ENCODE measurements around the gene ELAVL4. TPM values are rescaled to one million over a fixed set of nuclear protein-coding genes. Genes with fewer than 3 reads are reported as not detected.

ELAVL4 gene
- total RNA-seq, 6 donors from 2014 or later: 0.10 to 0.20 TPM; not detected in 4

DNA sequence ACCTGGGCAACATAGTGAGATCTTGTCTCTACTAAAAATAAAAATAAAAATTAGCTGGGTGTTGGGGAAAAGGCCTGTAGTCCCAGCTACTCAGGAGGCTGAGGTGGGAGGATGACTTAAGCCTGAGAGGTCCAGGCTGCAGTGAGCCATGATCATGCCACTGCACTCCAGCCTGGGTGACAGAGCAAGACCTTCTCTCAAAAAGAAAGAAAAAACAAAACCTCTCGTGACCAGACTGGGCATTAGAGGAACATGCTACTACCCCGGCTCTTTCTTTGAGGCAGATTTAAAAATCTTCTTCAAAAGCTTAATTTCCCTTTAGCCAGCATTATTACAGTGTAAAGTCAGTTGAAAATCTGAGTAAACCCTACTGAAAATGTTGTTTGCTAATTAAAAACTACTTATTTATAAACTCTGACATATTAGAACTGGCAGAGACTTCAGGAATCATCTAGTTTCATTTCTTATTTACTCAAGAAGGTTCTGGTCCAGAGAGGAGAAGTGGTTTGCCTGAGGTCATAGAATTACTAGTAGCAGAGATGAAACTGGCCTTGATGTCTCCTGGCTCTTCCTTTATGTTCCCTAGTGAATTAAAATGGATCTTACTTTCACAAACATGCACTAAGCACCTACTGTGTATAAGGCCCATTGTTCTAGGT is 11.6 kb upstream of the ELAVL4 start:
- ATAC-seq (ENCODE audit: low FRiP score in 2 of 2) (no peak), DNase-seq (no peak)
- no peaks in the 10 kb centered on the region for H3K27me3 ChIP-seq
- H3K4me3 ChIP-seq: no peak overlapping the region
- WGBS, 2 donors: 62 to 79% methylated on average over 2 of the region's 2 CpGs
- no peaks in the 10 kb centered on the region for H3K4me1 ChIP-seq
- H3K27ac ChIP-seq: no peak overlapping the region
- no peaks in the 10 kb centered on the region for H3K36me3 ChIP-seq
- no peaks in the 10 kb centered on the region for H3K9me3 ChIP-seq
- TF ChIP-seq, protein P1, sequence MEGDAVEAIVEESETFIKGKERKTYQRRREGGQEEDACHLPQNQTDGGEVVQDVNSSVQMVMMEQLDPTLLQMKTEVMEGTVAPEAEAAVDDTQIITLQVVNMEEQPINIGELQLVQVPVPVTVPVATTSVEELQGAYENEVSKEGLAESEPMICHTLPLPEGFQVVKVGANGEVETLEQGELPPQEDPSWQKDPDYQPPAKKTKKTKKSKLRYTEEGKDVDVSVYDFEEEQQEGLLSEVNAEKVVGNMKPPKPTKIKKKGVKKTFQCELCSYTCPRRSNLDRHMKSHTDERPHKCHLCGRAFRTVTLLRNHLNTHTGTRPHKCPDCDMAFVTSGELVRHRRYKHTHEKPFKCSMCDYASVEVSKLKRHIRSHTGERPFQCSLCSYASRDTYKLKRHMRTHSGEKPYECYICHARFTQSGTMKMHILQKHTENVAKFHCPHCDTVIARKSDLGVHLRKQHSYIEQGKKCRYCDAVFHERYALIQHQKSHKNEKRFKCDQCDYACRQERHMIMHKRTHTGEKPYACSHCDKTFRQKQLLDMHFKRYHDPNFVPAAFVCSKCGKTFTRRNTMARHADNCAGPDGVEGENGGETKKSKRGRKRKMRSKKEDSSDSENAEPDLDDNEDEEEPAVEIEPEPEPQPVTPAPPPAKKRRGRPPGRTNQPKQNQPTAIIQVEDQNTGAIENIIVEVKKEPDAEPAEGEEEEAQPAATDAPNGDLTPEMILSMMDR (IDR thresholded peaks at IDR 0.05): no peak
- no peak for TF ChIP-seq EP300 (IDR thresholded peaks at IDR 0.05)
- no peak for TF ChIP-seq POLR2A (IDR thresholded peaks at IDR 0.05)
- no peak for TF ChIP-seq POLR2AphosphoS5 (IDR thresholded peaks at IDR 0.05)

DNA sequence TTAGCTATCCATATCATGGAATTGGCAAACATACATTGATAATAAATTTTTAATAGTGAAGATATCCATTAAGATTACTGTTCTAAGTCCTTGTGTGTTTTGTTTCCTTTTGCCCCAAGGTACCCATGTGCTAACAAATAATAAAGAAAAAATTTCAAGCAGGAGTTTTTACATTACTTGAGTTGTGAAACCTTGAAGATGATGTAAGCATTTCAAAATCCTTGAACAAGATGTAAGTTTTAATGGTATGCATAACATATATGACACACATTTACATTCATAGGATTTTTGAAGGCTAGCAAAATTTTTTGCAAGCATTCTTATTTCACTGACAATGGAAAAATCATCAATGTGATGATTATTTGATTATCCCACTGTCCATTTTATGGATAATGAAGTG is 10.9 kb upstream of the ELAVL4 start:
- no peaks in the 10 kb centered on the region for H3K27me3 ChIP-seq
- DNase-seq (no peak), ATAC-seq (ENCODE audit: low FRiP score in 2 of 2) (no peak)
- no peaks in the 10 kb centered on the region for H3K4me1 ChIP-seq
- no peak for TF ChIP-seq POLR2A (IDR thresholded peaks at IDR 0.05)
- TF ChIP-seq EP300 (IDR thresholded peaks at IDR 0.05): no peak
- TF ChIP-seq POLR2AphosphoS5 (IDR thresholded peaks at IDR 0.05): no peak
- TF ChIP-seq, protein P1 (IDR thresholded peaks at IDR 0.05): no peak
- H3K36me3 ChIP-seq: no peaks in the 10 kb centered on the region
- no peaks in the 10 kb centered on the region for H3K9me3 ChIP-seq
- no peak overlapping the region for H3K27ac ChIP-seq
- no peak overlapping the region for H3K4me3 ChIP-seq

DNA sequence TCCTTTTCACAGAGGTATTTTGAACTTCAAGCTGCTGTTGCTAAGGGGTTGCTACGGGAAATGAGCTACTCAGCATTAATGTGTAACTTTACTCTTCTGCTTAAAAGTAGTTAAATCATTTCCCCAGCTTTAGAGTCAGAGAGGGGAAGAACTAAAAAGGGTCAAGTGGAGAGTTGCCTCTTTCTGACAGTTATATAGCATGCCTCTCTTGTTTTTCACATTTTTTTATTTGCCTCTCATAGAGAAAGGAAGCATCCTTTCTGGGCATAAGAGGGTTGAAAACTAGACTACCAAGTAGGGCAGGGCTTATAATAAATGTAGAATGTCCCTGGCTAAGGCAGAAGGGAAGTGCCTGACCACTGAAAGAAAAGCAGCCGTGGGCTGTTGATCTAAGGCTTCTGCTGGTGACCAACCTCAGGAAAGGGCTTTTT is 10.1 kb upstream of the ELAVL4 start:
- DNase-seq (no peak), ATAC-seq (ENCODE audit: low FRiP score in 2 of 2) (no peak)

DNA sequence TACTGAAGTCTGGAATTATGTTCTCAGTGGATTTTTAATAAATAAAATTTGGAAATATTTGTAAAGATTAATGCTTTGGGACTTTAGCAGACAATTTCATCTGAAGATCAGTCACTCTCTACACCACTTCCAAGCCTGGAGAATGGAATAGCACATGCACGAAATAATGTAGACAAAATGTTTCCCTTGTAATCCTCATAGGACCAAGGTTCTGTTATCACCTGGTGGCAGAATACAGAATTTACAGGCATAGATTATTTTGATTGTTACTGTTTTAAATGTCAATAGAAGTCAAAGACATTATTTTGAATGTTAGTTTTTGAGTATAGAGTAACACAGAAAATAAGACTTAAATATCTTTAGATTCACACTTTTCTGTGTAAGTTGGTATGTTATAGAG is 9.1 kb upstream of the ELAVL4 start:
- DNase-seq (no peak), ATAC-seq (ENCODE audit: low FRiP score in 2 of 2) (no peak)
- WGBS, 2 donors: 79 to 92% methylated on average over 1 of the region's 1 CpG
- Histone ChIP-seq H3K4me3 (no peak overlapping the region), H3K27ac (no peak overlapping the region), H3K4me1 (no peaks in the 10 kb centered on the region), H3K9me3 (no peaks in the 10 kb centered on the region), H3K36me3 (no peaks in the 10 kb centered on the region), H3K27me3 (no peaks in the 10 kb centered on the region)
- TF ChIP-seq POLR2A (IDR thresholded peaks at IDR 0.05) (no peak), EP300 (IDR thresholded peaks at IDR 0.05) (no peak), POLR2AphosphoS5 (IDR thresholded peaks at IDR 0.05) (no peak)
- TF ChIP-seq, protein P1 (IDR thresholded peaks at IDR 0.05): peak in 1 of 6 experiments; percentile 14

More for the DNA sequence above, 10.1 kb upstream of the ELAVL4 start:
- H3K9me3 ChIP-seq: no peaks in the 10 kb centered on the region
- H3K4me3 ChIP-seq: no peak overlapping the region
- no peaks in the 10 kb centered on the region for H3K36me3 ChIP-seq
- WGBS, 2 donors: 24 to 41% methylated on average over 2 of the region's 2 CpGs
- H3K27ac ChIP-seq: no peak overlapping the region
- TF ChIP-seq, protein P1 (IDR thresholded peaks at IDR 0.05): no peak
- TF ChIP-seq POLR2AphosphoS5 (IDR thresholded peaks at IDR 0.05) (no peak), POLR2A (IDR thresholded peaks at IDR 0.05) (no peak)
- H3K27me3 ChIP-seq: no peaks in the 10 kb centered on the region
- H3K4me1 ChIP-seq: no peaks in the 10 kb centered on the region

DNA sequence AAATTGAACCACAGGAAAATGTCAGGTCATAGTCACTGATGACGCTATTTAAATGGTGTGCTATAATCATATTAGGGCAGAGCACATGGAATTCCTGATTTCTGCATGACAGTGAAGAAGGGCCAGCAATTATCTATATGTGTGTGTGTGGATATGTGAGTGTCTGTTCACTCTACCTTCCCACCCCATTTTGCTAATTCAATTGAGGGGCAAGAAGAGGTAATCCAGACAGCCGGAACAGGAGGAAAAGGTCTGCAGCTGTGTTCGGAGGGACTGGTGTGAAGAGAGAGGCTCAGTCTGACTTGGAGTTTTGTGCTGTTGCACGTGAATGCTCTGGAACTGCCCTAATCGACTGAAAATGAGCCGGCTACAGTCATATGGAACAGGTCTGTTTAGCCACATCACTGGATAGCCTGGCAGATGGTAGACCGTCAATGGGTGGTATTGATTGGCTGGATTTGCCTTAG is 5.1 kb upstream of the ELAVL4 start:
- no peaks in the 10 kb centered on the region for H3K27me3 ChIP-seq
- TF ChIP-seq, protein P1 (IDR thresholded peaks at IDR 0.05): no peak
- WGBS, 2 donors: 70 to 76% methylated on average over 7 of the region's 7 CpGs
- no peak overlapping the region for H3K4me3 ChIP-seq
- H3K27ac ChIP-seq: no peak overlapping the region
- no peaks in the 10 kb centered on the region for H3K36me3 ChIP-seq
- DNase-seq: no peak
- H3K9me3 ChIP-seq: no peaks in the 10 kb centered on the region
- H3K4me1 ChIP-seq: no peaks in the 10 kb centered on the region
- no peak for ATAC-seq (ENCODE audit: low FRiP score in 2 of 2)

Data from upper lobe of left lung (tissue), 6 donors.